Measurements from ENCODE around the gene KLHL1. TPM values are rescaled to one million over a fixed set of nuclear protein-coding genes. Genes with fewer than 3 reads are reported as not detected.

The KLHL1 gene
- polyA plus RNA-seq, 1 of the 3 experiments (the other 2 are of a cell fraction) = not detected

DNA sequence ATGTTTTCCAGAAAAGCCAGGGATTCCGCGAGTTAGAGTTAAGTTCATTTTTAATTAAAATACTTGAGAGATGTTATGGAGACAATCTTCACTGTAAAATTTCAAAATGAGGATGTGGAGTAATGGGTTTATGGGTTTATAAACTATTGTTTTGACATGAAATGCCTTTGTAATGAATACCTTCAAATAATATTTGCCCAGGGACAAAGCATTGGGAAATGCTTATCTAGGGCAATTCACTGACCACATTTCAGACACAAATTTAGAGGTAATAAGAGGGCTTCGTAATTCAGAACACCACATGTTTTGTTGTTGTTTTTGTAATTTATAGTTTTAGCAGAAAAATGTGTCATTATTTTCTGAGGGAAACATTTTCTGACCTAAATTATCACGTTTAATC is 241.7 kb downstream of the KLHL1 start:
- WGBS (ENCODE audit: low lambda C conversion rate) = 69% methylated on average over 4 of the region's 4 CpGs
- CTCF ChIA-PET = no interaction called here
- no peaks in the 10 kb centered on the region for H3K9me2 ChIP-seq

More for the DNA sequence above, 241.7 kb downstream of the KLHL1 start:
- Histone ChIP-seq H2AFZ (ENCODE audit: low read depth) (no peak overlapping the region), H3K4me1 (ENCODE audit: control insufficient read depth in 1 of 2, insufficient read depth in 2 of 2, low read depth in 1 of 2, low read length in 1 of 2) (no peaks in the 10 kb centered on the region), H3K4me2 (no peak overlapping the region), H3K9ac (no peak overlapping the region), H3K36me3 (replicated peaks in 1 of 2; ENCODE audit: control insufficient read depth in 1 of 2, insufficient read depth in 2 of 2, low read length in 1 of 2) (no peaks in the 10 kb centered on the region), H3K27ac (ENCODE audit: low read depth in 2 of 2, low read length in 1 of 2) (no peak overlapping the region), H3K27me3 (ENCODE audit: insufficient read depth) (no peaks in the 10 kb centered on the region), H4K20me1 (ENCODE audit: insufficient read depth) (no peaks in the 10 kb centered on the region), H3F3A (replicated peaks; ENCODE audit: insufficient read depth) (no peaks in the 10 kb centered on the region), H3K4me3 (ENCODE audit: low read depth in 2 of 2, low read length in 1 of 2) (no peak overlapping the region), H3K79me2 (ENCODE audit: insufficient read depth) (no peaks in the 10 kb centered on the region), H3K9me3 (no peaks in the 10 kb centered on the region)
- POLR2A ChIA-PET = no interaction called here
- TF ChIP-seq MXI1 (IDR thresholded peaks at IDR 0.05; ENCODE audit: low read depth, low read length) = no peak
- no peak for TF ChIP-seq TCF12 (IDR thresholded peaks at IDR 0.05)
- TF ChIP-seq SMC3 (IDR thresholded peaks at IDR 0.05; ENCODE audit: low read depth, low read length) = no peak
- no peak for TF ChIP-seq GATA2 (CRISPR knock-in tag; IDR thresholded peaks at IDR 0.05)
- TF ChIP-seq TEAD4 (IDR thresholded peaks at IDR 0.05; ENCODE audit: borderline replicate concordance, insufficient read depth) = no peak
- TF ChIP-seq FOXJ3 (CRISPR knock-in tag; IDR thresholded peaks at IDR 0.05) = no peak
- no peak for TF ChIP-seq POLR2AphosphoS5 (IDR thresholded peaks at IDR 0.05; ENCODE audit: low read depth, low read length)
- TF ChIP-seq, protein P1, sequence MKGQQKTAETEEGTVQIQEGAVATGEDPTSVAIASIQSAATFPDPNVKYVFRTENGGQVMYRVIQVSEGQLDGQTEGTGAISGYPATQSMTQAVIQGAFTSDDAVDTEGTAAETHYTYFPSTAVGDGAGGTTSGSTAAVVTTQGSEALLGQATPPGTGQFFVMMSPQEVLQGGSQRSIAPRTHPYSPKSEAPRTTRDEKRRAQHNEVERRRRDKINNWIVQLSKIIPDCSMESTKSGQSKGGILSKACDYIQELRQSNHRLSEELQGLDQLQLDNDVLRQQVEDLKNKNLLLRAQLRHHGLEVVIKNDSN (IDR thresholded peaks at IDR 0.05; ENCODE audit: borderline replicate concordance, low read depth) = no peak
- TF ChIP-seq ELF1 (IDR thresholded peaks at IDR 0.05) = no peak
- TF ChIP-seq, protein P2, sequence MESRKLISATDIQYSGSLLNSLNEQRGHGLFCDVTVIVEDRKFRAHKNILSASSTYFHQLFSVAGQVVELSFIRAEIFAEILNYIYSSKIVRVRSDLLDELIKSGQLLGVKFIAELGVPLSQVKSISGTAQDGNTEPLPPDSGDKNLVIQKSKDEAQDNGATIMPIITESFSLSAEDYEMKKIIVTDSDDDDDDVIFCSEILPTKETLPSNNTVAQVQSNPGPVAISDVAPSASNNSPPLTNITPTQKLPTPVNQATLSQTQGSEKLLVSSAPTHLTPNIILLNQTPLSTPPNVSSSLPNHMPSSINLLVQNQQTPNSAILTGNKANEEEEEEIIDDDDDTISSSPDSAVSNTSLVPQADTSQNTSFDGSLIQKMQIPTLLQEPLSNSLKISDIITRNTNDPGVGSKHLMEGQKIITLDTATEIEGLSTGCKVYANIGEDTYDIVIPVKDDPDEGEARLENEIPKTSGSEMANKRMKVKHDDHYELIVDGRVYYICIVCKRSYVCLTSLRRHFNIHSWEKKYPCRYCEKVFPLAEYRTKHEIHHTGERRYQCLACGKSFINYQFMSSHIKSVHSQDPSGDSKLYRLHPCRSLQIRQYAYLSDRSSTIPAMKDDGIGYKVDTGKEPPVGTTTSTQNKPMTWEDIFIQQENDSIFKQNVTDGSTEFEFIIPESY (IDR thresholded peaks at IDR 0.05; ENCODE audit: borderline replicate concordance, low read depth) = no peak
- TF ChIP-seq, protein P3, sequence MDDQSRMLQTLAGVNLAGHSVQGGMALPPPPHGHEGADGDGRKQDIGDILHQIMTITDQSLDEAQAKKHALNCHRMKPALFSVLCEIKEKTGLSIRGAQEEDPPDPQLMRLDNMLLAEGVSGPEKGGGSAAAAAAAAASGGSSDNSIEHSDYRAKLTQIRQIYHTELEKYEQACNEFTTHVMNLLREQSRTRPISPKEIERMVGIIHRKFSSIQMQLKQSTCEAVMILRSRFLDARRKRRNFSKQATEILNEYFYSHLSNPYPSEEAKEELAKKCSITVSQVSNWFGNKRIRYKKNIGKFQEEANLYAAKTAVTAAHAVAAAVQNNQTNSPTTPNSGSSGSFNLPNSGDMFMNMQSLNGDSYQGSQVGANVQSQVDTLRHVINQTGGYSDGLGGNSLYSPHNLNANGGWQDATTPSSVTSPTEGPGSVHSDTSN (IDR thresholded peaks at IDR 0.05) = no peak
- TF ChIP-seq, protein P4, sequence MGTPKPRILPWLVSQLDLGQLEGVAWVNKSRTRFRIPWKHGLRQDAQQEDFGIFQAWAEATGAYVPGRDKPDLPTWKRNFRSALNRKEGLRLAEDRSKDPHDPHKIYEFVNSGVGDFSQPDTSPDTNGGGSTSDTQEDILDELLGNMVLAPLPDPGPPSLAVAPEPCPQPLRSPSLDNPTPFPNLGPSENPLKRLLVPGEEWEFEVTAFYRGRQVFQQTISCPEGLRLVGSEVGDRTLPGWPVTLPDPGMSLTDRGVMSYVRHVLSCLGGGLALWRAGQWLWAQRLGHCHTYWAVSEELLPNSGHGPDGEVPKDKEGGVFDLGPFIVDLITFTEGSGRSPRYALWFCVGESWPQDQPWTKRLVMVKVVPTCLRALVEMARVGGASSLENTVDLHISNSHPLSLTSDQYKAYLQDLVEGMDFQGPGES (IDR thresholded peaks at IDR 0.05; ENCODE audit: low read depth, low read length) = no peak
- TF ChIP-seq YY1 (IDR thresholded peaks at IDR 0.05; ENCODE audit: low read depth) = no peak
- no peak for TF ChIP-seq GABPA (IDR thresholded peaks at IDR 0.05; ENCODE audit: low read depth)
- TF ChIP-seq RCOR1 (IDR thresholded peaks at IDR 0.05; ENCODE audit: low read length) = no peak
- TF ChIP-seq SIN3A (IDR thresholded peaks at IDR 0.05; ENCODE audit: borderline replicate concordance, low read depth, low read length) = no peak
- TF ChIP-seq RAD21 (IDR thresholded peaks at IDR 0.05; ENCODE audit: low read length) = no peak
- TF ChIP-seq FOSL2 (IDR thresholded peaks at IDR 0.05; ENCODE audit: borderline replicate concordance, low read depth) = no peak
- no peak for DNase-seq
